ENCODE results near the gene KAT8.

KAT8 gene

DNA sequence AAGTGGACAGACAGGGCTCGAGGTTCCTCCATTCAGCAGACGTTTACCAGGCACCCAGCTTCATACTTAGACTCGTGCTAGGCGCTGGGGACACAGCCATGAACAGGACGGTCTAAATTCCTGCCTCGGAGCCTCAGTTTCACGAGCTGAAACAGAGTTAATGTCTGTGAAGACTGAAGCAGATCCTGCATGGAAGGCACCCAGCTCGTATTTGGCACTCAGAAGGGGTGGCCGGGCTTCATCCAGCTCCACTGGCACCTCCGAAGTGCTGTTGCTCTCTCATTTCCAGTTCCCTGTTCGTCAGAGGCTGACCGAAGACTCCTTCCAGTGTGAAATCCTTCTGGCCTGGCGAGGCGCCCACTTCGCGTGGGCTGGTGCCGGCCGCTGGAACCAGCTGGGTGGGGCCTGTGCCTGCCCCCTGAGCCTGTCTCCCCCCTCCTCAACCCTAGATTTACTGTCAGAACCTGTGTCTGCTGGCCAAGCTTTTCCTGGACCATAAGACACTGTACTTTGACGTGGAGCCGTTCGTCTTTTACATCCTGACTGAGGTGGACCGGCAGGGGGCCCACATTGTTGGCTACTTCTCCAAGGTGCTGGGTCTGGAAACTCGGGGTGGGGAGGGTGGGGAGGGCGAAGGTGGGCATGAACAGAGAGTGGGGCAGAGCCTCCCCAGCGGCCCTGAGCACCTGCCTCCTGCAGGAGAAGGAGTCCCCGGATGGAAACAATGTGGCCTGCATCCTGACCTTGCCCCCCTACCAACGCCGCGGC lies 12.3 kb downstream of the KAT8 start:
- TF ChIP-seq, protein P1, sequence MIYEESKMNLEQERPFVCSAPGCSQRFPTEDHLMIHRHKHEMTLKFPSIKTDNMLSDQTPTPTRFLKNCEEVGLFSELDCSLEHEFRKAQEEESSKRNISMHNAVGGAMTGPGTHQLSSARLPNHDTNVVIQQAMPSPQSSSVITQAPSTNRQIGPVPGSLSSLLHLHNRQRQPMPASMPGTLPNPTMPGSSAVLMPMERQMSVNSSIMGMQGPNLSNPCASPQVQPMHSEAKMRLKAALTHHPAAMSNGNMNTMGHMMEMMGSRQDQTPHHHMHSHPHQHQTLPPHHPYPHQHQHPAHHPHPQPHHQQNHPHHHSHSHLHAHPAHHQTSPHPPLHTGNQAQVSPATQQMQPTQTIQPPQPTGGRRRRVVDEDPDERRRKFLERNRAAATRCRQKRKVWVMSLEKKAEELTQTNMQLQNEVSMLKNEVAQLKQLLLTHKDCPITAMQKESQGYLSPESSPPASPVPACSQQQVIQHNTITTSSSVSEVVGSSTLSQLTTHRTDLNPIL (CRISPR knock-in tag; IDR thresholded peaks at IDR 0.05; ENCODE audit: low read depth), result no peak
- TF ChIP-seq ZNF565 (CRISPR knock-in tag; conservative IDR thresholded peaks at IDR 0.05; ENCODE audit: low read depth), result no peak
- TF ChIP-seq ISL1 (CRISPR knock-in tag; IDR thresholded peaks at IDR 0.05), result no peak
- TF ChIP-seq PPARA (CRISPR knock-in tag; IDR thresholded peaks at IDR 0.05; ENCODE audit: borderline replicate concordance), result no peak
- ATAC-seq, result no peak

DNA sequence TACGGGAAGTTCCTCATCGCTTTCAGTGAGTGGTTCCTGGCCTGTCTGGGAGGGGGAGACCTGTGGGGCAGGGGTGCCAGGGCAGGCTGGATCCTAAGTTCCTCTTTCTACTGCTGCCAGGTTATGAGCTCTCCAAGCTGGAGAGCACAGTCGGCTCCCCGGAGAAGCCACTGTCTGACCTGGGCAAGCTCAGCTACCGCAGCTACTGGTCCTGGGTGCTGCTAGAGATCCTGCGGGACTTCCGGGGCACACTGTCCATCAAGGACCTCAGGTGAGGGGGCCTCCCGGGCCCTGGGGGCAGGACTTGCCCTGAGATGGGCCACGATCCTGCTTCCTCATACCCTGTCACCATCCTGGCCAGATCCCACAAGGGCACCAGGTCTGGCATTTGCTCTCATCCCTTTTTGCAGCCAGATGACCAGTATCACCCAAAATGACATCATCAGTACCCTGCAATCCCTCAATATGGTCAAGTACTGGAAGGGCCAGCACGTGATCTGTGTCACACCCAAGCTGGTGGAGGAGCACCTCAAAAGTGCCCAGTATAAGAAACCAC lies 12.9 kb downstream of the KAT8 start:
- TF ChIP-seq ZFP30 (CRISPR knock-in tag; IDR thresholded peaks at IDR 0.05) (no peak), ESRRG (CRISPR knock-in tag; IDR thresholded peaks at IDR 0.05) (no peak), ISL1 (CRISPR knock-in tag; IDR thresholded peaks at IDR 0.05) (no peak), ZNF565 (CRISPR knock-in tag; conservative IDR thresholded peaks at IDR 0.05; ENCODE audit: low read depth) (no peak), ZNF8 (CRISPR knock-in tag; IDR thresholded peaks at IDR 0.05) (no peak), ZFP3 (CRISPR knock-in tag; IDR thresholded peaks at IDR 0.05) (no peak), BACH2 (CRISPR knock-in tag; IDR thresholded peaks at IDR 0.05; ENCODE audit: borderline replicate concordance) (no peak), ZNF70 (CRISPR knock-in tag; IDR thresholded peaks at IDR 0.05) (no peak), CSDC2 (CRISPR knock-in tag; IDR thresholded peaks at IDR 0.05) (no peak)
- TF ChIP-seq, protein P2, sequence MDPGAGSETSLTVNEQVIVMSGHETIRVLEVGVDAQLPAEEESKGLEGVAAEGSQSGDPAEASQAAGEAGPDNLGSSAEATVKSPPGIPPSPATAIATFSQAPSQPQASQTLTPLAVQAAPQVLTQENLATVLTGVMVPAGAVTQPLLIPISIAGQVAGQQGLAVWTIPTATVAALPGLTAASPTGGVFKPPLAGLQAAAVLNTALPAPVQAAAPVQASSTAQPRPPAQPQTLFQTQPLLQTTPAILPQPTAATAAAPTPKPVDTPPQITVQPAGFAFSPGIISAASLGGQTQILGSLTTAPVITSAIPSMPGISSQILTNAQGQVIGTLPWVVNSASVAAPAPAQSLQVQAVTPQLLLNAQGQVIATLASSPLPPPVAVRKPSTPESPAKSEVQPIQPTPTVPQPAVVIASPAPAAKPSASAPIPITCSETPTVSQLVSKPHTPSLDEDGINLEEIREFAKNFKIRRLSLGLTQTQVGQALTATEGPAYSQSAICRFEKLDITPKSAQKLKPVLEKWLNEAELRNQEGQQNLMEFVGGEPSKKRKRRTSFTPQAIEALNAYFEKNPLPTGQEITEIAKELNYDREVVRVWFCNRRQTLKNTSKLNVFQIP (CRISPR knock-in tag; IDR thresholded peaks at IDR 0.05; ENCODE audit: borderline replicate concordance, low read depth), result no peak
- TF ChIP-seq, protein P3, sequence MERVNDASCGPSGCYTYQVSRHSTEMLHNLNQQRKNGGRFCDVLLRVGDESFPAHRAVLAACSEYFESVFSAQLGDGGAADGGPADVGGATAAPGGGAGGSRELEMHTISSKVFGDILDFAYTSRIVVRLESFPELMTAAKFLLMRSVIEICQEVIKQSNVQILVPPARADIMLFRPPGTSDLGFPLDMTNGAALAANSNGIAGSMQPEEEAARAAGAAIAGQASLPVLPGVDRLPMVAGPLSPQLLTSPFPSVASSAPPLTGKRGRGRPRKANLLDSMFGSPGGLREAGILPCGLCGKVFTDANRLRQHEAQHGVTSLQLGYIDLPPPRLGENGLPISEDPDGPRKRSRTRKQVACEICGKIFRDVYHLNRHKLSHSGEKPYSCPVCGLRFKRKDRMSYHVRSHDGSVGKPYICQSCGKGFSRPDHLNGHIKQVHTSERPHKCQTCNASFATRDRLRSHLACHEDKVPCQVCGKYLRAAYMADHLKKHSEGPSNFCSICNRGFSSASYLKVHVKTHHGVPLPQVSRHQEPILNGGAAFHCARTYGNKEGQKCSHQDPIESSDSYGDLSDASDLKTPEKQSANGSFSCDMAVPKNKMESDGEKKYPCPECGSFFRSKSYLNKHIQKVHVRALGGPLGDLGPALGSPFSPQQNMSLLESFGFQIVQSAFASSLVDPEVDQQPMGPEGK (CRISPR knock-in tag; IDR thresholded peaks at IDR 0.05; ENCODE audit: borderline replicate concordance), result no peak
- TF ChIP-seq, protein P4, sequence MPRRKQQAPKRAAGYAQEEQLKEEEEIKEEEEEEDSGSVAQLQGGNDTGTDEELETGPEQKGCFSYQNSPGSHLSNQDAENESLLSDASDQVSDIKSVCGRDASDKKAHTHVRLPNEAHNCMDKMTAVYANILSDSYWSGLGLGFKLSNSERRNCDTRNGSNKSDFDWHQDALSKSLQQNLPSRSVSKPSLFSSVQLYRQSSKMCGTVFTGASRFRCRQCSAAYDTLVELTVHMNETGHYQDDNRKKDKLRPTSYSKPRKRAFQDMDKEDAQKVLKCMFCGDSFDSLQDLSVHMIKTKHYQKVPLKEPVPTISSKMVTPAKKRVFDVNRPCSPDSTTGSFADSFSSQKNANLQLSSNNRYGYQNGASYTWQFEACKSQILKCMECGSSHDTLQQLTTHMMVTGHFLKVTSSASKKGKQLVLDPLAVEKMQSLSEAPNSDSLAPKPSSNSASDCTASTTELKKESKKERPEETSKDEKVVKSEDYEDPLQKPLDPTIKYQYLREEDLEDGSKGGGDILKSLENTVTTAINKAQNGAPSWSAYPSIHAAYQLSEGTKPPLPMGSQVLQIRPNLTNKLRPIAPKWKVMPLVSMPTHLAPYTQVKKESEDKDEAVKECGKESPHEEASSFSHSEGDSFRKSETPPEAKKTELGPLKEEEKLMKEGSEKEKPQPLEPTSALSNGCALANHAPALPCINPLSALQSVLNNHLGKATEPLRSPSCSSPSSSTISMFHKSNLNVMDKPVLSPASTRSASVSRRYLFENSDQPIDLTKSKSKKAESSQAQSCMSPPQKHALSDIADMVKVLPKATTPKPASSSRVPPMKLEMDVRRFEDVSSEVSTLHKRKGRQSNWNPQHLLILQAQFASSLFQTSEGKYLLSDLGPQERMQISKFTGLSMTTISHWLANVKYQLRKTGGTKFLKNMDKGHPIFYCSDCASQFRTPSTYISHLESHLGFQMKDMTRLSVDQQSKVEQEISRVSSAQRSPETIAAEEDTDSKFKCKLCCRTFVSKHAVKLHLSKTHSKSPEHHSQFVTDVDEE (CRISPR knock-in tag; IDR thresholded peaks at IDR 0.05), result no peak
- no peak for ATAC-seq

DNA sequence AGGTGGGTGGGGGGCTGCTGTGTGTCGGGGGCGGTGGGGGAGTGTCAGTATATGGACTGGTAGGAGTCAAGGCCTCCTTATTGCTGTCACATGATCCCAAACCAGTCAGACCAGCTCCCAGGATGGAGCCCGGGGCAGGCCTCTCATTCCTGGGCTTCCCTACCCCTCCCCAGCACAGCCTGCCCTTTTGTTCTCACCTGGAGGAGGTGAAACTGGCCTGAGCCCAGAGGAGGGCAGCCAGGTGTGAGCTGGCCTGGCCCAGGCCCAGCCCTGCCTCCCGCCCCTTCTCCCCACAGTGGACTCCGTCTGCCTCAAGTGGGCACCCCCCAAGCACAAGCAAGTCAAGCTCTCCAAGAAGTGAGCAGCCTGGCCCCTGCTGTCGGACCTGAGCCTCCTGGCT lies 13.4 kb downstream of the KAT8 start:
- TF ChIP-seq ESRRG (CRISPR knock-in tag; IDR thresholded peaks at IDR 0.05) (no peak), CSDC2 (CRISPR knock-in tag; IDR thresholded peaks at IDR 0.05) (no peak)
- ATAC-seq, result no peak

DNA sequence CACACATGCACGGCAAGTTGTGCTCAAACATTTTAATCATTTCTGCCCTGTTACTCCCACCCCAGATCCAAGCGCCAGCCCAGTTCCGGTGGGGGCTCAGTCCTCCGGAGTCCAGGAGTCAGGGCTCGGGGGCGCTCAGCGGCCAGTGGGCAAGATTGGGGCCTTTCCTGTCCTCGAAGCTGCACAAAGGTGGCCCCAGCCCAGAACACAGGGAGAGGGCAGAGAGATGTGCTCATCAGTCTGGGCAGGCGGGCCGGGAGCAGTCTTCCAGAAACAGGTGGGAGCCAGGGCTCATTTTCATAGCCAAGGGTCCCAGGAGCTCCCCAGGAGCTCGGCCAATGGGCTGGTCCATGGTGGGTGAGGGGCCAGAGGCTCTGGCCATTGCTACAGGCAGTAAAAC lies 14.0 kb downstream of the KAT8 start:
- TF ChIP-seq ZFP3 (CRISPR knock-in tag; IDR thresholded peaks at IDR 0.05), result no peak
- TF ChIP-seq SNAI2 (CRISPR knock-in tag; IDR thresholded peaks at IDR 0.05), result no peak
- TF ChIP-seq, protein P2 (CRISPR knock-in tag; IDR thresholded peaks at IDR 0.05; ENCODE audit: borderline replicate concordance, low read depth), result no peak
- TF ChIP-seq, protein P3 (CRISPR knock-in tag; IDR thresholded peaks at IDR 0.05; ENCODE audit: borderline replicate concordance), result no peak
- TF ChIP-seq RARB (CRISPR knock-in tag; IDR thresholded peaks at IDR 0.05), result no peak
- TF ChIP-seq ZNF565 (CRISPR knock-in tag; conservative IDR thresholded peaks at IDR 0.05; ENCODE audit: low read depth), result no peak
- TF ChIP-seq ESRRG (CRISPR knock-in tag; IDR thresholded peaks at IDR 0.05), result no peak
- no peak for TF ChIP-seq OSR1 (CRISPR knock-in tag; IDR thresholded peaks at IDR 0.05)
- TF ChIP-seq GLIS3 (CRISPR knock-in tag; IDR thresholded peaks at IDR 0.05), result no peak
- TF ChIP-seq ARNTL (CRISPR knock-in tag; IDR thresholded peaks at IDR 0.05; ENCODE audit: borderline replicate concordance, low read depth), result no peak
- TF ChIP-seq, protein P5, sequence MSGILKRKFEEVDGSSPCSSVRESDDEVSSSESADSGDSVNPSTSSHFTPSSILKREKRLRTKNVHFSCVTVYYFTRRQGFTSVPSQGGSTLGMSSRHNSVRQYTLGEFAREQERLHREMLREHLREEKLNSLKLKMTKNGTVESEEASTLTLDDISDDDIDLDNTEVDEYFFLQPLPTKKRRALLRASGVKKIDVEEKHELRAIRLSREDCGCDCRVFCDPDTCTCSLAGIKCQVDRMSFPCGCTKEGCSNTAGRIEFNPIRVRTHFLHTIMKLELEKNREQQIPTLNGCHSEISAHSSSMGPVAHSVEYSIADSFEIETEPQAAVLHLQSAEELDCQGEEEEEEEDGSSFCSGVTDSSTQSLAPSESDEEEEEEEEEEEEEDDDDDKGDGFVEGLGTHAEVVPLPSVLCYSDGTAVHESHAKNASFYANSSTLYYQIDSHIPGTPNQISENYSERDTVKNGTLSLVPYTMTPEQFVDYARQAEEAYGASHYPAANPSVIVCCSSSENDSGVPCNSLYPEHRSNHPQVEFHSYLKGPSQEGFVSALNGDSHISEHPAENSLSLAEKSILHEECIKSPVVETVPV (CRISPR knock-in tag; IDR thresholded peaks at IDR 0.05), result no peak
- no peak for TF ChIP-seq CSDC2 (CRISPR knock-in tag; IDR thresholded peaks at IDR 0.05)
- TF ChIP-seq ISL1 (CRISPR knock-in tag; IDR thresholded peaks at IDR 0.05), result no peak
- ATAC-seq, result no peak
